ENCODE measurements around the gene DIP2C. TPM values are rescaled to one million over a fixed set of nuclear protein-coding genes. Genes with fewer than 3 reads are reported as not detected.

DIP2C gene
- total RNA-seq, 2 donors from 2014 or later: 13.0 to 13.7 TPM

GRCh38 chr10:298033-298432 is 391.4 kb downstream of the DIP2C start:
- no peak for TF ChIP-seq CTCF (conservative IDR thresholded peaks at IDR 0.05)
- Histone ChIP-seq H3K4me3 (ENCODE audit: low read length) (no peak overlapping the region), H3K27ac (ENCODE audit: low read depth, low read length) (no peak overlapping the region), H3K4me1 (ENCODE audit: control insufficient read depth, insufficient read depth, low read length) (no peaks in the 10 kb centered on the region), H3K9me3 (ENCODE audit: control insufficient read depth, low read length) (no peaks in the 10 kb centered on the region), H3K9ac (ENCODE audit: extremely low read depth, low read length, poor library complexity, severe bottlenecking) (no peak overlapping the region), H3K36me3 (ENCODE audit: control insufficient read depth, insufficient read depth, low read length) (peaks cover 6% of the 10 kb centered on the region), H3K27me3 (ENCODE audit: control insufficient read depth, insufficient read depth, low read length, poor library complexity, severe bottlenecking) (no peaks in the 10 kb centered on the region)
- Mint-ChIP-seq H3K27me3 (ENCODE audit: insufficient read depth) (no peaks in the 10 kb centered on the region), H3K36me3 (ENCODE audit: low read depth) (peaks cover 25% of the 10 kb centered on the region), H3K27ac (no peak overlapping the region), H3K9me3 (no peaks in the 10 kb centered on the region), H3K4me1 (no peaks in the 10 kb centered on the region), H3K4me3 (no peak overlapping the region)
- 90 to 92% methylated on average over 8 to 9 of the region's 9 CpGs for WGBS, 2 experiments (ENCODE audit: insufficient coverage in 1 of 2, insufficient read length in 1 of 2)
- DNase-seq: no peak

- TF ChIP-seq CTCF (conservative IDR thresholded peaks at IDR 0.05): no peak
- H3K4me1 ChIP-seq (ENCODE audit: control insufficient read depth, insufficient read depth, low read length): no peaks in the 10 kb centered on the region
- H3K36me3 ChIP-seq (ENCODE audit: control insufficient read depth, insufficient read depth, low read length): peaks cover 4% of the 10 kb centered on the region
- H3K27me3 Mint-ChIP-seq (ENCODE audit: insufficient read depth): no peaks in the 10 kb centered on the region
- H3K9me3 Mint-ChIP-seq: no peaks in the 10 kb centered on the region
- H3K27ac ChIP-seq (ENCODE audit: low read depth, low read length): no peak overlapping the region
- H3K9me3 ChIP-seq (ENCODE audit: control insufficient read depth, low read length): no peaks in the 10 kb centered on the region
- WGBS, 2 experiments (ENCODE audit: insufficient coverage in 1 of 2, insufficient read length in 1 of 2): 91 to 100% methylated on average over 1 to 3 of the region's 6 CpGs
- H3K4me1 Mint-ChIP-seq: no peaks in the 10 kb centered on the region
- H3K27ac Mint-ChIP-seq: no peak overlapping the region
- H3K9ac ChIP-seq (ENCODE audit: extremely low read depth, low read length, poor library complexity, severe bottlenecking): no peak overlapping the region
- no peaks in the 10 kb centered on the region for H3K27me3 ChIP-seq (ENCODE audit: control insufficient read depth, insufficient read depth, low read length, poor library complexity, severe bottlenecking)
- H3K4me3 ChIP-seq (ENCODE audit: low read length): no peak overlapping the region
- no peak for DNase-seq
- H3K36me3 Mint-ChIP-seq (ENCODE audit: low read depth): peaks cover 21% of the 10 kb centered on the region
- no peak overlapping the region for H3K4me3 Mint-ChIP-seq
Observed at GRCh38 chr10:297567-297966, 391.9 kb downstream of the DIP2C start.

DNA sequence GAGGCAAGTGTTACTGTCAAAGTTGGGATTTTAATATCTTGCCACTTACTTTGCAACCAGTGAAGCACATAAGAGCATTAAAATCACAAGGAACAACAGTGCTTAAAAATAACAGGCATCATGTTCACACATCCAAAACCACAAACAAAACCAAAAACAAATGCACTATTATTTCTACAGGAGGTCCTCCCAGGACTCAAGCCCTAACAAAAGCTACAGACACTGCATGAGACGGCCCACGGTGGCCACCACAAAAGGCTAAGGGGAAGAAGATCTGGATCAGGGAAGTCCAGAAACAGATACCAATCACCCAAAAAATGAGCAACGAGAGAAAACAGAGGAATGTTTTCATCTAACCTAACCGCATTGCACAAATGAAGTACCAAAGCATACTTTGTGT is 395.8 kb downstream of the DIP2C start:
- H3K27me3 ChIP-seq (ENCODE audit: control insufficient read depth, insufficient read depth, low read length, poor library complexity, severe bottlenecking): no peaks in the 10 kb centered on the region
- no peak overlapping the region for H3K4me3 ChIP-seq (ENCODE audit: low read length)
- DNase-seq: no peak
- Mint-ChIP-seq H3K27ac (no peak overlapping the region), H3K36me3 (ENCODE audit: low read depth) (peaks cover 8% of the 10 kb centered on the region), H3K4me3 (no peak overlapping the region), H3K27me3 (ENCODE audit: insufficient read depth) (no peaks in the 10 kb centered on the region), H3K9me3 (no peaks in the 10 kb centered on the region), H3K4me1 (no peaks in the 10 kb centered on the region)
- no peak for TF ChIP-seq CTCF (conservative IDR thresholded peaks at IDR 0.05)
- H3K36me3 ChIP-seq (ENCODE audit: control insufficient read depth, insufficient read depth, low read length): peaks cover under 1% of the 10 kb centered on the region
- no peaks in the 10 kb centered on the region for H3K4me1 ChIP-seq (ENCODE audit: control insufficient read depth, insufficient read depth, low read length)
- no peaks in the 10 kb centered on the region for H3K9me3 ChIP-seq (ENCODE audit: control insufficient read depth, low read length)
- no peak overlapping the region for H3K27ac ChIP-seq (ENCODE audit: low read depth, low read length)
- no peak overlapping the region for H3K9ac ChIP-seq (ENCODE audit: extremely low read depth, low read length, poor library complexity, severe bottlenecking)
- WGBS, 2 experiments (ENCODE audit: insufficient coverage in 1 of 2, insufficient read length in 1 of 2): 82 to 86% methylated on average over 3 to 4 of the region's 4 CpGs
